Astrocyte (in vitro differentiated cells and primary cell): ENCODE measurements around the gene TCF7L2.

Source experiments
- EZH2 ChIP-seq: IDR thresholded peaks from 2 replicates; pipeline ENCODE4 v1.6.1; 2012; ENCODE audit warnings: mild to moderate bottlenecking, low read length, inconsistent platforms; ENCODE audit not compliant: insufficient read depth
- TF ChIP-seq, protein P1 (sequence below): IDR thresholded peaks from 2 replicates; pipeline ENCODE4 v1.5.1; 2011; ENCODE audit warnings: low read depth, mild to moderate bottlenecking, inconsistent platforms, low read length, moderate library complexity; ENCODE audit not compliant: insufficient read depth

DNA sequence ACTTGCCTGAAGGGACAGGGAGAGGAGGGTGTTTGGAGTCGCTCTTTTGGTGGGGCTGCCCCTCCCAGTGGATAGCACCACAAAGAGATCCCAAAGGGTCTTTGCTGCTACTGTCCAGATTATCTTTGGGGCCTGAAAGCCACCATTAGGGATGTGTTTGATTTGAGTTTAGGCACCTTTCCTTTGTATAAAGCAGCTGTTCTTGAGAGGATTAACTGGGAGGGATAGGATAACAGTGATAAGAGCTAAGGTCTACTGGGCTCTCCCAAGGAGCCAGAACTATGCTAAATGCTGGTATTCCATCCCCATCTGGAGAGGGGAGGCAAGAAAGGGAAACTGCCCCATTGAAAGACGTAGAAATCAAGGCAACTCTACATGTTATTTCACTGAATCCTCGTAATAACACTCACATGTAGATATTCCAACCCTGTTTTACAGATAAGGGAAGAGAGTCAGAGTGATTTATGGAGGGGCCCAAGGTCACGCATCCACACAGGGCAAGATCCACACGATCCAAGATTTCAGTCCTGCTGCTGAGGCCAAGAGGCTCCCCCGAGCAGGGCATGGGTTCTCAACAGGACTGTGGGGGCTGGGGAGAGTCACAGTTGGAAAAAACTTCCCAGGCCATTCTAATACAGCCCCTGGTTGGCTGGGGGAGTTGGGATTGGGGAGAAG is 11.1 kb upstream of the TCF7L2 start:
- TF ChIP-seq EZH2, result no peak
- TF ChIP-seq, protein P1, sequence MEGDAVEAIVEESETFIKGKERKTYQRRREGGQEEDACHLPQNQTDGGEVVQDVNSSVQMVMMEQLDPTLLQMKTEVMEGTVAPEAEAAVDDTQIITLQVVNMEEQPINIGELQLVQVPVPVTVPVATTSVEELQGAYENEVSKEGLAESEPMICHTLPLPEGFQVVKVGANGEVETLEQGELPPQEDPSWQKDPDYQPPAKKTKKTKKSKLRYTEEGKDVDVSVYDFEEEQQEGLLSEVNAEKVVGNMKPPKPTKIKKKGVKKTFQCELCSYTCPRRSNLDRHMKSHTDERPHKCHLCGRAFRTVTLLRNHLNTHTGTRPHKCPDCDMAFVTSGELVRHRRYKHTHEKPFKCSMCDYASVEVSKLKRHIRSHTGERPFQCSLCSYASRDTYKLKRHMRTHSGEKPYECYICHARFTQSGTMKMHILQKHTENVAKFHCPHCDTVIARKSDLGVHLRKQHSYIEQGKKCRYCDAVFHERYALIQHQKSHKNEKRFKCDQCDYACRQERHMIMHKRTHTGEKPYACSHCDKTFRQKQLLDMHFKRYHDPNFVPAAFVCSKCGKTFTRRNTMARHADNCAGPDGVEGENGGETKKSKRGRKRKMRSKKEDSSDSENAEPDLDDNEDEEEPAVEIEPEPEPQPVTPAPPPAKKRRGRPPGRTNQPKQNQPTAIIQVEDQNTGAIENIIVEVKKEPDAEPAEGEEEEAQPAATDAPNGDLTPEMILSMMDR, result no peak
